Left renal cortex interstitium (tissue), 4 donors: ENCODE data around the gene FAF1. TPM values are rescaled to one million over a fixed set of nuclear protein-coding genes. Genes with fewer than 3 reads are reported as not detected.

Experiments used
- DNase-seq, 4 donors: peaks; one replicate each; pipeline ENCODE4 v3.0.0-alpha.2; 2013; ENCODE audit warnings: low read depth in 4 of 4, low spot score in 2 of 4, missing footprints in 1 of 4
- polyA plus RNA-seq, 4 donors: library from polyadenylated mRNA; unstranded; fragments of 120-200 nt; gene quantifications; one replicate each; pipeline ENCODE4 v1.2.1, GENCODE V29; 2013; ENCODE audit not compliant: insufficient read length in 4 of 4

Gene FAF1
- polyA plus RNA-seq, 4 donors = 50.6 to 67.7 (median 58.1) TPM

GRCh38 chr1:50393522-50394120 is 566.4 kb downstream of the FAF1 start:
- DNase-seq = no peak

Other genes starting within 250 kb of the FAF1 start
- 10 to 100 TPM in 3 of 4 donors, 1 to 10 TPM in 1; 9.3 to 14.4 (median 10.6) TPM for gene CDKN2C, start 10.0 kb upstream of the FAF1 start, polyA plus RNA-seq
- gene C1orf185, start 142.0 kb upstream of the FAF1 start, polyA plus RNA-seq = not detected